Vagina (tissue), 1 donor: Measurements from ENCODE around the gene PRKG2. TPM values are rescaled to one million over a fixed set of nuclear protein-coding genes. Genes with fewer than 3 reads are reported as not detected.

Experiments used
- total RNA-seq: library from RNA; depleted of rRNA; stranded (reverse); fragments of >200 nt; gene quantifications from one replicate; pipeline ENCODE4 v1.2.3, GENCODE V29; 2016

PRKG2 gene
- total RNA-seq, 1 donor from 2014 or later: 0.49 TPM

Other genes with a start within 250 kb of the PRKG2 start
- gene BMP3, start 184.5 kb downstream of the PRKG2 start, total RNA-seq: 0.25 TPM